ENCODE results near the gene FBXL4.

FBXL4 gene

GRCh38 chr6:98947411-98948292, at the start of gene FBXL4:
Gene FBXL4, minus strand, starts transcription at chr6:98947946. Its CDS starts 20,958 bp downstream, at chr6:98926988.
- H3K4me1 ChIP-seq (ENCODE audit: control insufficient read depth, insufficient read depth, low read length, unreplicated experiment) = peaks cover 22% of the 10 kb centered on the region
- peak within 1 kb of the TSS; percentile 48 for H2AFZ ChIP-seq (ENCODE audit: low read length, unreplicated experiment)
- H3K27ac ChIP-seq (ENCODE audit: low read depth, low read length) = peak within 1 kb of the TSS; percentile 58
- peak within 1 kb of the TSS; percentile 85 for H3K4me3 ChIP-seq (ENCODE audit: low read depth, low read length)
- H3K36me3 ChIP-seq (ENCODE audit: insufficient read depth, low read length) = no peaks in the 10 kb centered on the region
- peaks cover 42% of the 10 kb centered on the region for H3K79me2 ChIP-seq (ENCODE audit: control insufficient read depth, insufficient read depth, low read length, unreplicated experiment)
- peaks cover 9% of the 10 kb centered on the region for H3K27me3 ChIP-seq (ENCODE audit: insufficient read depth, low read length)

DNA sequence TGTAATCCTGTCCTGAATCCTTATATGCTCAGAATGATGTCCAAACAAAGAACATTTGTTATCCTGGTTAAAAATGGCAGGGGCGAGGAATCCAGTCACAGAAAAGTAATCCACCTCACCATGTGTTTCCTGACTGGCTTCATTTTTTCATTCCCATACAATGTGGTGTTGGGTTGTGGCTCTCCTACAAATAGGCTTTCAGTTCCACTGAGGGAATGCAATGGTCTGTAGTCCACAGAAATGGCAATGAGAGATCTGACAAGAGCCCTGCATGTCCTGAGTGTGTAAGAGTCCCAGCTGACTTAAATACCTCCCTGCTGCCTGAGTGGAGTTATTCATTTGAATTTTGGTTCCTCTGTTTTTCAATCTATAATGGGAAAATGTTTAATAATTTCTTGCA, 47.4 kb upstream of the FBXL4 start:
- Histone ChIP-seq H3K27ac (ENCODE audit: low read depth, low read length) (no peak overlapping the region), H2AFZ (ENCODE audit: low read length, unreplicated experiment) (no peak overlapping the region), H3K79me2 (ENCODE audit: control insufficient read depth, insufficient read depth, low read length, unreplicated experiment) (no peaks in the 10 kb centered on the region), H3K36me3 (ENCODE audit: insufficient read depth, low read length) (no peaks in the 10 kb centered on the region), H3K27me3 (ENCODE audit: insufficient read depth, low read length) (peaks cover 37% of the 10 kb centered on the region), H3K4me1 (ENCODE audit: control insufficient read depth, insufficient read depth, low read length, unreplicated experiment) (no peaks in the 10 kb centered on the region), H3K4me3 (ENCODE audit: low read depth, low read length) (no peak overlapping the region)

- H2AFZ ChIP-seq (ENCODE audit: low read length, unreplicated experiment) = no peak overlapping the region
- no peaks in the 10 kb centered on the region for H3K4me1 ChIP-seq (ENCODE audit: control insufficient read depth, insufficient read depth, low read length, unreplicated experiment)
- no peak overlapping the region for H3K27ac ChIP-seq (ENCODE audit: low read depth, low read length)
- no peaks in the 10 kb centered on the region for H3K36me3 ChIP-seq (ENCODE audit: insufficient read depth, low read length)
- peaks cover 29% of the 10 kb centered on the region for H3K27me3 ChIP-seq (ENCODE audit: insufficient read depth, low read length)
- no peak overlapping the region for H3K4me3 ChIP-seq (ENCODE audit: low read depth, low read length)
- H3K79me2 ChIP-seq (ENCODE audit: control insufficient read depth, insufficient read depth, low read length, unreplicated experiment) = no peaks in the 10 kb centered on the region
These were observed 44.8 kb upstream of the FBXL4 start for GRCh38 chr6:98992535-98992934.

DNA sequence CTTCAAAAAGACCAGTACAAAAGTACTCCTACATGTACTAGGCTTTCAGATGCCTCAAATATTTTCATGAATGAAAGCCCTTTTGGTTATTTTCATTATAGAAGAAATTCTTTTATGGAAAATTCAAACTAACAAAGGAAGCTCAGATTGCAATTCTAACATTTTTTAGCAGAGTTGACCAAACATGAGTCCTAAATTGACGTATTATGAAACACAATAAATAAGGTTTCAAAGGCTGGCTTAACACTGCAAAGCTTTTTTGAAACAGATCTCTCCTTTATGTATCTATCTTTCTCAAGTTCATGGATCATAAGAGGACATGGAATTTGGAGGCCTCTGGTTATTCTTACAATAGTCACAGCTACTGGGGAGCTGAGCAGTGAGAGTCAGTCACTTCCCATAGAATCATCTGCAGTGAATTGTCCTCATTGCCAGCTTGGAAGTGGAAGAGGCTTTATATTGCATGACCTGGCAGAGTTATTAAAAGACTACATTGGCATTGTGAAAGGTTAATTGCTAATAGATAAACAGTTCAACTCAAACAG, 38.4 kb upstream of the FBXL4 start:
- peaks cover 27% of the 10 kb centered on the region for H3K27me3 ChIP-seq (ENCODE audit: insufficient read depth, low read length)
- no peaks in the 10 kb centered on the region for H3K4me1 ChIP-seq (ENCODE audit: control insufficient read depth, insufficient read depth, low read length, unreplicated experiment)
- no peaks in the 10 kb centered on the region for H3K36me3 ChIP-seq (ENCODE audit: insufficient read depth, low read length)
- no peak overlapping the region for H3K27ac ChIP-seq (ENCODE audit: low read depth, low read length)
- H2AFZ ChIP-seq (ENCODE audit: low read length, unreplicated experiment) = no peak overlapping the region
- no peak overlapping the region for H3K4me3 ChIP-seq (ENCODE audit: low read depth, low read length)
- H3K79me2 ChIP-seq (ENCODE audit: control insufficient read depth, insufficient read depth, low read length, unreplicated experiment) = no peaks in the 10 kb centered on the region

- H3K36me3 ChIP-seq (ENCODE audit: insufficient read depth, low read length) = no peaks in the 10 kb centered on the region
- H3K4me3 ChIP-seq (ENCODE audit: low read depth, low read length) = no peak overlapping the region
- no peak overlapping the region for H2AFZ ChIP-seq (ENCODE audit: low read length, unreplicated experiment)
- no peaks in the 10 kb centered on the region for H3K79me2 ChIP-seq (ENCODE audit: control insufficient read depth, insufficient read depth, low read length, unreplicated experiment)
- peaks cover 27% of the 10 kb centered on the region for H3K27me3 ChIP-seq (ENCODE audit: insufficient read depth, low read length)
- H3K4me1 ChIP-seq (ENCODE audit: control insufficient read depth, insufficient read depth, low read length, unreplicated experiment) = no peaks in the 10 kb centered on the region
- no peak overlapping the region for H3K27ac ChIP-seq (ENCODE audit: low read depth, low read length)
These were observed 37.6 kb upstream of the FBXL4 start for GRCh38 chr6:98985391-98985790.

DNA sequence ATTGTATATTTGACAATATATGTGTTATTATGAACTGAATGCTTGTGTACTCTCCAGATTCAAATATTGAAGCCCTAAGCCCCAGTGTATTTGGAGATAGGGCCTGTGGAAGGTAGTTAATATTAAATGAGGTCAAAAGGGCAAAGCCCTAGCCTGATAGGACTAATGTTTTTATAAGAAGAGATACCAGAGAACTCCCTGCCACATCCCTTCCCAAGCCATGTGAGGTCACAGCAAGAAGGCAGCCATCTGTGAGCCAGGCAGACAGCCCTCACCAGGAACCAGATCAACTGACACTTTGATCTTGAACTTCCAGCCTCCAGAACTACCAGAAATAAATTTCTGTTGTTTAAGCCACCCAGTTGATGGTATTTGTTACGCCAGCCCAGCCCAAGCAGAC, 36.4 kb upstream of the FBXL4 start:
- H3K79me2 ChIP-seq (ENCODE audit: control insufficient read depth, insufficient read depth, low read length, unreplicated experiment) = no peaks in the 10 kb centered on the region
- H3K4me3 ChIP-seq (ENCODE audit: low read depth, low read length) = no peak overlapping the region
- H2AFZ ChIP-seq (ENCODE audit: low read length, unreplicated experiment) = no peak overlapping the region
- no peaks in the 10 kb centered on the region for H3K4me1 ChIP-seq (ENCODE audit: control insufficient read depth, insufficient read depth, low read length, unreplicated experiment)
- H3K27me3 ChIP-seq (ENCODE audit: insufficient read depth, low read length) = peaks cover 27% of the 10 kb centered on the region
- no peaks in the 10 kb centered on the region for H3K36me3 ChIP-seq (ENCODE audit: insufficient read depth, low read length)
- H3K27ac ChIP-seq (ENCODE audit: low read depth, low read length) = no peak overlapping the region

DNA sequence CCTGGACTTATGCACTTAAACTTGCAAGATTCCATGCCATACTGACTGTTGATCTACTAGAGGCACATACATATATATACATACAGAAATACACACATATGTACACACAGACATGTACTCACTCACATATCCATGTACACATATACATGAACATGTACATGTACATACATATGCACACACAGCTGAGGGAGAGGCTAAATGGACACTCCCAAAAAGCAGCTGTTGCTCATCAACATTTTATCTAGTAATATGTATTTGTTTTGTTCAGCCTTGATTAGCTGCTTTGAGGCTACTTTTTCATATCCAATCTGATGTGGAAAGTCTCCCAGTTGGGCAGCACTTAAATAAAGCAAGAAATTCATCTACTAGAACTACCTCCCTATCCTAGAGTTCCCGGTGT, 33.7 kb upstream of the FBXL4 start:
- Histone ChIP-seq H3K27ac (ENCODE audit: low read depth, low read length) (no peak overlapping the region), H3K27me3 (ENCODE audit: insufficient read depth, low read length) (peaks cover 22% of the 10 kb centered on the region), H3K36me3 (ENCODE audit: insufficient read depth, low read length) (no peaks in the 10 kb centered on the region), H3K79me2 (ENCODE audit: control insufficient read depth, insufficient read depth, low read length, unreplicated experiment) (no peaks in the 10 kb centered on the region), H3K4me1 (ENCODE audit: control insufficient read depth, insufficient read depth, low read length, unreplicated experiment) (no peaks in the 10 kb centered on the region), H3K4me3 (ENCODE audit: low read depth, low read length) (no peak overlapping the region), H2AFZ (ENCODE audit: low read length, unreplicated experiment) (no peak overlapping the region)

- no peaks in the 10 kb centered on the region for H3K79me2 ChIP-seq (ENCODE audit: control insufficient read depth, insufficient read depth, low read length, unreplicated experiment)
- no peak overlapping the region for H2AFZ ChIP-seq (ENCODE audit: low read length, unreplicated experiment)
- H3K4me1 ChIP-seq (ENCODE audit: control insufficient read depth, insufficient read depth, low read length, unreplicated experiment) = no peaks in the 10 kb centered on the region
- H3K27me3 ChIP-seq (ENCODE audit: insufficient read depth, low read length) = peaks cover 19% of the 10 kb centered on the region
- H3K4me3 ChIP-seq (ENCODE audit: low read depth, low read length) = no peak overlapping the region
- no peak overlapping the region for H3K27ac ChIP-seq (ENCODE audit: low read depth, low read length)
- no peaks in the 10 kb centered on the region for H3K36me3 ChIP-seq (ENCODE audit: insufficient read depth, low read length)
These were observed 33.1 kb upstream of the FBXL4 start for GRCh38 chr6:98980819-98981218.

DNA sequence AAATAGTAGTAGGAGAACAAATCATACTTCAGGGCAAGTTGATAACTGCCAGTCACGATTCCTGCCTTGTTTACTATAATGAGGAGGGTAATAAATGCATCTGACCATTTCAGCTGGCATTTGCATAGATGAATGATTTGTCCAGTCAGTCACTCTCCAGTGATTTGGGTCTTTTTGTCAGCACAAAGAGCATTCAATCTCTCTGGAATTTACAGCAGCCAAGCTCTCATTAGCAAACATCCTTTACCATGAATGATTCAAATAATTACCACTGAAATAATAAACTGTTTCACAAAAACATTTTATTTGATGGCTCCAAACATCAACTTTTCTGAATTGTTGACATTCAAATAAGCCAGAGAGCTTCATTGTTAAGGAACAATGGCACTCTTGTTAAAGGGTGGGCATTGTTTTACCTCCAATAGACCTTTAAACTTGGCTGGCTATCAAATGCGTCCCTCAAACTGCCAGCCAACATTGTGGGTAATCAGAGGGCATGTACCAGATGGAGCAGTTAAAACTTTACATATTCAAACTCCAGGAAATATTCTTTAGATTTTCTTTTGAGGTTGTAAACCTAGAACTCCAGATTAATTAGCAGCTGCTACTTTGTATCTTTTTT, 30.0 kb upstream of the FBXL4 start:
- no peak overlapping the region for H3K4me3 ChIP-seq (ENCODE audit: low read depth, low read length)
- H2AFZ ChIP-seq (ENCODE audit: low read length, unreplicated experiment) = no peak overlapping the region
- H3K27me3 ChIP-seq (ENCODE audit: insufficient read depth, low read length) = peaks cover 3% of the 10 kb centered on the region; the same call in 1 of the 2 replicates
- H3K4me1 ChIP-seq (ENCODE audit: control insufficient read depth, insufficient read depth, low read length, unreplicated experiment) = no peaks in the 10 kb centered on the region
- H3K79me2 ChIP-seq (ENCODE audit: control insufficient read depth, insufficient read depth, low read length, unreplicated experiment) = no peaks in the 10 kb centered on the region
- H3K27ac ChIP-seq (ENCODE audit: low read depth, low read length) = no peak overlapping the region
- no peaks in the 10 kb centered on the region for H3K36me3 ChIP-seq (ENCODE audit: insufficient read depth, low read length)

DNA sequence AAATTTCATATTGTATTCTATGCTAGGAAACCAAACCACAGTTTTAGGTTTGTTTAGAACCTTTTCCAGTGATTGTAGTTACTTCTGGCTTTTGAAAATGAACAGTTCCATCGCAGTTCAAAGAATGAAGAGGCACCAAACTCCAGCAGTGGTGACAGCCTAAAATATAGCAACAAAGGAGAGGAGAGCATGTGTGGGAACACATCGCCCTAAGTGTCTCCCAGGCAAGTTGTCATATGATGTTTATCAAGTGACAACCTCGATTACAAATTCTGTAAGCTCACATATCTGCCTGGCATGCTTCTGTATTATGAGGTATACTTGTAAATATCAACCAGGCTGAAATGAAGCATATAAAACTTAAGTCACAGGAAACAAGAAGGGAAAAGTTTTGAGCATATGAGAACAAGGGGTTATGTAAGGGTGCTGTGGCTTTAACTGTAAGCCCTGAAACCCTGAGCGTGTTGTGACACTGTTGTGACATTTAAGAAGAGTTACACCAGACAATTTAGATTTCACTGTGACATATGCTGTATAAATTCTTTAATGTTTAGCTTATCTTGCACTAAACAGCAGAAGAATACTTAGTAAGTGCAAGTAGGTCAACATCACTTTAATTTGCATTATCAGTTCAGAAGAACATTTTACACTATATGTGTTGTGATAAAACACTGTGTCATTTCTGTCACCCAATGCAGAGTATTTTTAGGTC, 29.1 kb upstream of the FBXL4 start:
- peaks cover 7% of the 10 kb centered on the region for H3K27me3 ChIP-seq (ENCODE audit: insufficient read depth, low read length)
- no peak overlapping the region for H3K27ac ChIP-seq (ENCODE audit: low read depth, low read length)
- H3K79me2 ChIP-seq (ENCODE audit: control insufficient read depth, insufficient read depth, low read length, unreplicated experiment) = no peaks in the 10 kb centered on the region
- H3K4me3 ChIP-seq (ENCODE audit: low read depth, low read length) = no peak overlapping the region
- H3K4me1 ChIP-seq (ENCODE audit: control insufficient read depth, insufficient read depth, low read length, unreplicated experiment) = no peaks in the 10 kb centered on the region
- H2AFZ ChIP-seq (ENCODE audit: low read length, unreplicated experiment) = no peak overlapping the region
- H3K36me3 ChIP-seq (ENCODE audit: insufficient read depth, low read length) = no peaks in the 10 kb centered on the region
